ENCODE data around the gene FANCI. TPM values are rescaled to one million over a fixed set of nuclear protein-coding genes. Genes with fewer than 3 reads are reported as not detected.

Gene FANCI
- total RNA-seq, 1 experiment from 2014 or later, result 49.5 TPM

- DNase-seq (no peak), ATAC-seq (no peak)
- CTCF ChIA-PET, result no interaction called here
Observed at GRCh38 chr15:89327113-89327512, 83.3 kb downstream of the FANCI start.

GRCh38 chr15:89328398-89329254 is 84.8 kb downstream of the FANCI start:
- Histone ChIP-seq H3K9me2 (replicated peaks; ENCODE audit: low read length) (no peaks in the 10 kb centered on the region), H4K20me1 (ENCODE audit: low read length) (peaks cover 48% of the 10 kb centered on the region), H3K36me3 (ENCODE audit: low read depth, low read length) (peaks cover 74% of the 10 kb centered on the region)

More at GRCh38 chr15:89327113-89327512, 83.3 kb downstream of the FANCI start:
- intact Hi-C loops (cut with micrococcal nuclease), result no loop called here
- no peaks in the 10 kb centered on the region for H3F3A ChIP-seq (ENCODE audit: low read length, unreplicated experiment)
- no peak overlapping the region for H3K4me2 ChIP-seq (ENCODE audit: low read length)
- H3K9ac ChIP-seq (ENCODE audit: low read length), result no peak overlapping the region
- no peaks in the 10 kb centered on the region for H3K9me3 ChIP-seq (ENCODE audit: low read length)
- peaks cover 8% of the 10 kb centered on the region; the same call in 1 of the 2 replicates for H3K4me1 ChIP-seq (ENCODE audit: insufficient read depth, low read length)
- no TSS peak for BruUV-seq (replicated peaks)
- no peaks in the 10 kb centered on the region for H3K9me2 ChIP-seq (replicated peaks; ENCODE audit: low read length)
- no peak overlapping the region for H2AFZ ChIP-seq (ENCODE audit: low read length)
- H4K20me1 ChIP-seq (ENCODE audit: low read length), result peaks cover 36% of the 10 kb centered on the region
- no peak overlapping the region for H3K4me3 ChIP-seq (ENCODE audit: low read length)
- no peaks in the 10 kb centered on the region for H3K27me3 ChIP-seq (ENCODE audit: low read length)
- H3K79me2 ChIP-seq (ENCODE audit: low read length), result peaks cover 35% of the 10 kb centered on the region
- H3K36me3 ChIP-seq (ENCODE audit: low read depth, low read length), result peaks cover 81% of the 10 kb centered on the region
- TF ChIP-seq EZH2phosphoT487 (IDR thresholded peaks at IDR 0.05; ENCODE audit: borderline replicate concordance, low read length), result no peak
- TF ChIP-seq EZH2 (IDR thresholded peaks at IDR 0.05; ENCODE audit: low read length, unreplicated experiment), result no peak
- no peak for TF ChIP-seq CTCF (conservative IDR thresholded peaks at IDR 0.05; ENCODE audit: low read depth, low read length)
- H3K27ac ChIP-seq (ENCODE audit: low read length), result no peak overlapping the region
- POLR2A ChIA-PET (ENCODE audit: unreplicated experiment), result no interaction called here

More at GRCh38 chr15:89328398-89329254, 84.8 kb downstream of the FANCI start:
- DNase-seq, result no peak
- Histone ChIP-seq H3K4me1 (ENCODE audit: insufficient read depth, low read length) (peaks cover 21% of the 10 kb centered on the region; the same call in 1 of the 2 replicates), H3K4me3 (ENCODE audit: low read length) (no peak overlapping the region), H3K9ac (ENCODE audit: low read length) (no peak overlapping the region), H3K79me2 (ENCODE audit: low read length) (peaks cover 50% of the 10 kb centered on the region), H2AFZ (ENCODE audit: low read length) (no peak overlapping the region), H3K9me3 (ENCODE audit: low read length) (no peaks in the 10 kb centered on the region), H3K27ac (ENCODE audit: low read length) (no peak overlapping the region), H3F3A (ENCODE audit: low read length, unreplicated experiment) (no peaks in the 10 kb centered on the region), H3K27me3 (ENCODE audit: low read length) (no peaks in the 10 kb centered on the region), H3K4me2 (ENCODE audit: low read length) (no peak overlapping the region)
- BruUV-seq (replicated peaks), result no TSS peak
- no peak for ATAC-seq
- TF ChIP-seq CTCF (conservative IDR thresholded peaks at IDR 0.05; ENCODE audit: low read depth, low read length) (no peak), EZH2phosphoT487 (IDR thresholded peaks at IDR 0.05; ENCODE audit: borderline replicate concordance, low read length) (no peak), EZH2 (IDR thresholded peaks at IDR 0.05; ENCODE audit: low read length, unreplicated experiment) (no peak)
- ChIA-PET POLR2A (ENCODE audit: unreplicated experiment) (no interaction called here), CTCF (no interaction called here)
- intact Hi-C loops (cut with micrococcal nuclease), result no loop called here

All from PC-3 (cell line).